CD14-positive monocyte (primary cell): ENCODE data around the gene MICALL2. TPM values are rescaled to one million over a fixed set of nuclear protein-coding genes. Genes with fewer than 3 reads are reported as not detected.
"Not testable (repeated sequence)": the region's sequence is repeated elsewhere in the genome, so short reads cannot be mapped to it uniquely, and the experiment has no call there.

Experiments used
- DNase-seq, 3 donors: peaks; one replicate each; pipeline ENCODE4 v3.0.0-alpha.2; 2011 to 2022
- H2AFZ ChIP-seq: 2 replicates; pipeline ENCODE4 v1.6.0; 2012; ENCODE audit warnings: mild to moderate bottlenecking, low read depth, low read length, inconsistent platforms; ENCODE audit not compliant: insufficient read depth, poor library complexity, severe bottlenecking
- H3K27ac ChIP-seq, 2 donors: 1 replicate in 1 of 2; 2 replicates in 1 of 2; pipeline ENCODE4 v1.5.1; 2012 to 2013; ENCODE audit warnings: low read length in 2 of 2, control low read depth in 1 of 2, inconsistent platforms in 1 of 2, low read depth in 1 of 2, mild to moderate bottlenecking in 1 of 2
- H3K27me3 ChIP-seq, 2 donors: one replicate each; pipeline versions ENCODE4 v1.6.0 to v1.6.1; 2011 to 2013; ENCODE audit warnings: low read length in 2 of 2; ENCODE audit not compliant: control insufficient read depth in 2 of 2, insufficient read depth in 2 of 2
- H3K36me3 ChIP-seq, 2 donors: replicated peaks in 1 of 2; 1 replicate in 1 of 2; 2 replicates in 1 of 2; pipeline versions ENCODE4 v1.5.1 to v1.6.1; 2012 to 2013; ENCODE audit warnings: low read length in 2 of 2, control low read depth in 1 of 2, inconsistent platforms in 1 of 2, mild to moderate bottlenecking in 1 of 2; ENCODE audit not compliant: insufficient read depth in 2 of 2, control insufficient read depth in 1 of 2
- H3K4me1 ChIP-seq, 2 donors: 1 replicate in 1 of 2; 2 replicates in 1 of 2; pipeline versions ENCODE4 v1.5.1 to v1.6.1; 2012 to 2013; ENCODE audit warnings: low read length in 2 of 2, control low read depth in 1 of 2, inconsistent platforms in 1 of 2, mild to moderate bottlenecking in 1 of 2, moderate library complexity in 1 of 2; ENCODE audit not compliant: insufficient read depth in 2 of 2, control insufficient read depth in 1 of 2
- H3K4me2 ChIP-seq: replicated peaks from 2 replicates; pipeline ENCODE3; 2012; ENCODE audit warnings: low read length, moderate library complexity, mild to moderate bottlenecking; ENCODE audit not compliant: poor library complexity, severe bottlenecking; ENCODE audit errors: extremely low read depth
- H3K4me3 ChIP-seq, 3 experiments: fragments of 200-600 bp in 1 of 3; sonication (generic) in 1 of 3; replicated peaks in 1 of 3; 1 replicate in 2 of 3; 2 replicates in 1 of 3; pipeline ENCODE4 v1.5.1; 2011 to 2013; ENCODE audit warnings: low read length in 3 of 3, mild to moderate bottlenecking in 3 of 3, control low read depth in 2 of 3, low read depth in 2 of 3, inconsistent platforms in 1 of 3, moderate library complexity in 1 of 3
- H3K79me2 ChIP-seq: 2 replicates; pipeline ENCODE4 v1.6.0; 2012; ENCODE audit warnings: mild to moderate bottlenecking, control low read depth, inconsistent platforms, low read length, moderate library complexity; ENCODE audit not compliant: insufficient read depth
- H3K9ac ChIP-seq: 2 replicates; pipeline ENCODE4 v1.6.0; 2017; ENCODE audit warnings: low read length, mild to moderate bottlenecking; ENCODE audit not compliant: insufficient read depth, poor library complexity, severe bottlenecking
- H3K9me3 ChIP-seq, 2 donors: replicated peaks in 1 of 2; 1 replicate in 1 of 2; 2 replicates in 1 of 2; pipeline versions ENCODE4 v1.5.1 to v1.6.1; 2012 to 2013; ENCODE audit warnings: low read length in 2 of 2, control low read depth in 1 of 2; ENCODE audit not compliant: control insufficient read depth in 1 of 2, insufficient read depth in 1 of 2
- H4K20me1 ChIP-seq: 2 replicates; pipeline ENCODE4 v1.6.0; 2012; ENCODE audit warnings: mild to moderate bottlenecking, low read length, control low read depth, moderate library complexity; ENCODE audit not compliant: insufficient read depth
- H3K27ac Mint-ChIP-seq, 7 donors: one replicate each; pipeline ENCODE4 v1.8.0; 2020; ENCODE audit warnings: mild to moderate bottlenecking in 7 of 7, mixed read lengths in 7 of 7, moderate library complexity in 6 of 7, inconsistent platforms in 2 of 7
- H3K27me3 Mint-ChIP-seq, 3 donors: one replicate each; pipeline ENCODE4 v1.8.0; 2021 to 2022; ENCODE audit warnings: low read depth in 3 of 3, mild to moderate bottlenecking in 3 of 3, mixed read lengths in 3 of 3, moderate library complexity in 3 of 3, inconsistent platforms in 1 of 3
- H3K36me3 Mint-ChIP-seq, 2 donors: one replicate each; pipeline ENCODE4 v1.8.0; 2020; ENCODE audit warnings: mixed read lengths in 2 of 2, inconsistent platforms in 1 of 2, mild to moderate bottlenecking in 1 of 2
- H3K4me1 Mint-ChIP-seq: one replicate; pipeline ENCODE4 v1.8.0; 2020; ENCODE audit warnings: mild to moderate bottlenecking, mixed read lengths
- H3K4me3 Mint-ChIP-seq, 2 donors: one replicate each; pipeline ENCODE4 v1.8.0; 2020; ENCODE audit warnings: mild to moderate bottlenecking in 2 of 2, mixed read lengths in 2 of 2, moderate library complexity in 1 of 2
- H3K9me3 Mint-ChIP-seq, 7 donors: one replicate each; pipeline ENCODE4 v1.8.0; 2020 to 2022; ENCODE audit warnings: mixed read lengths in 7 of 7, mild to moderate bottlenecking in 6 of 7, moderate library complexity in 6 of 7, inconsistent platforms in 2 of 7
- CTCF ChIP-seq: fragments of 200-600 bp; IDR thresholded peaks from one replicate; pipeline ENCODE4 v1.8.0; 2022; ENCODE audit warnings: antibody characterized with exemption, mild to moderate bottlenecking
- WGBS: methylation state at CpG from one replicate; pipeline ENCODE4 v1.1.5; 2013; ENCODE audit warnings: missing lambda C conversion rate; ENCODE audit not compliant: insufficient coverage; 5-methylcytosine and 5-hydroxymethylcytosine counted together
- intact Hi-C, 2 donors: fragments of 100-400 bp; cut with micrococcal nuclease; formaldehyde crosslinking; loops; one replicate each; pipeline versions ENCODE4 v1.15.0 to v1.15.1; 2023
- polyA plus RNA-seq, 3 donors: library from polyadenylated mRNA; depleted of rRNA in 1 of 3; unstranded in 2 of 3; stranded (reverse) in 1 of 3; fragments of 300-500 nt in 2 of 3; fragments of >200 nt in 1 of 3; fragmentation: Illumina TruSeq in 2 of 3; gene quantifications; 1 replicate in 2 of 3; 2 replicates in 1 of 3; pipeline ENCODE4 v1.2.3, GENCODE V29; 2012 to 2021

The MICALL2 gene
- polyA plus RNA-seq, 3 donors = 0.14 to 7.2 (median 0.72) TPM

- no peaks in the 10 kb centered on the region for H4K20me1 ChIP-seq
- H3K9me3 ChIP-seq = no peaks in the 10 kb centered on the region
- Mint-ChIP-seq H3K4me1 (no peaks in the 10 kb centered on the region), H3K9me3 (no peaks in the 10 kb centered on the region), H3K27me3 (no peaks in the 10 kb centered on the region), H3K36me3 (no peaks in the 10 kb centered on the region), H3K4me3 (no peak overlapping the region), H3K27ac (no peak overlapping the region)
- no peaks in the 10 kb centered on the region for H3K36me3 ChIP-seq
- no peaks in the 10 kb centered on the region for H3K4me1 ChIP-seq
- no peaks in the 10 kb centered on the region for H3K79me2 ChIP-seq
- no peak overlapping the region for H3K27ac ChIP-seq
- no peak for DNase-seq
- 87% methylated on average over 15 of the region's 17 CpGs for WGBS
- H3K27me3 ChIP-seq = no peaks in the 10 kb centered on the region
- no peak overlapping the region for H3K9ac ChIP-seq
- no peak overlapping the region for H2AFZ ChIP-seq
- TF ChIP-seq CTCF = no peak
- H3K4me3 ChIP-seq = no peak overlapping the region
- no peak overlapping the region for H3K4me2 ChIP-seq
- intact Hi-C loops = no loop called here
Measured at GRCh38 chr7:1446620-1447032, 12.6 kb downstream of the MICALL2 start.

DNA sequence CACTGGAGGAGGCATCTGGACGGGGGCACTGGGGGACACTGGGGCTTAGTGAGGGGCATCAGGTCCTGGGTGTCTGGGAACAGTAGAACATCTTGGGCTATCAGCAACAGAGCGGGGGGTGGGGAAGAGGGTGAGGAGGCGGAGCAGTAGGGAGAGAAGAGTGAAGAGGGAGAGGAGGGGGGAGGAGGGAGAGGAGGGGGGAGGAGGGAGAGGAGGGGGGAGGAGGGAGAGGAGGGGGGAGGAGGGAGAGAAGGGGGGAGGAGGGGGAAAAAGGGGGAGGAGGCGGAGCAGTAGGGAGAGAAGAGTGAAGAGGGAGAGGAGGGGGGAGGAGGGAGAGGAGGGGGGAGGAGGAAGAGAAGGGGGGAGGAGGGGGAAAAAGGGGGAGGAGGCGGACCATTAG, 13.2 kb downstream of the MICALL2 start:
- H3K4me3 ChIP-seq, H3K4me3 Mint-ChIP-seq, H3K4me1 ChIP-seq, H3K9ac ChIP-seq, H3K27me3 ChIP-seq, H3K27me3 Mint-ChIP-seq, H3K4me2 ChIP-seq, H3K9me3 ChIP-seq, DNase-seq, H3K79me2 ChIP-seq, H3K36me3 ChIP-seq, H3K4me1 Mint-ChIP-seq, intact Hi-C loops, H3K27ac ChIP-seq, H4K20me1 ChIP-seq, H2AFZ ChIP-seq, H3K9me3 Mint-ChIP-seq, H3K36me3 Mint-ChIP-seq: not testable (repeated sequence)
- 100% methylated on average over 1 of the region's 5 CpGs for WGBS
- peak overlapping the region in 1 of 7 donors; percentile 36 for H3K27ac Mint-ChIP-seq
